GM23338 (cell line): Measurements from ENCODE around the gene CEP170B. TPM values are rescaled to one million over a fixed set of nuclear protein-coding genes. Genes with fewer than 3 reads are reported as not detected.
A peak's percentile ranks its signal among the peaks of the same experiment; 100 is the strongest.

ENCODE experiments used
- ATAC-seq: fragments of 200-7000 bp; cut with Tn5 transposase; 3 replicates; pipeline ENCODE4 v1.9.1; 2020
- DNase-seq: peaks from one replicate; pipeline ENCODE4 v3.0.0-alpha.2; 2015; ENCODE audit warnings: low spot score
- H2AFZ ChIP-seq: fragments of 200-600 bp; sonication (generic); 2 replicates; pipeline ENCODE4 v1.8.0; 2016; ENCODE audit warnings: antibody characterized with exemption, mild to moderate bottlenecking, moderate library complexity
- H3F3A ChIP-seq: fragments of 200-600 bp; sonication (generic); replicated peaks from 2 replicates; pipeline ENCODE4 v1.8.0; 2017; ENCODE audit warnings: antibody characterized with exemption, mixed run types, low read depth
- H3K27ac ChIP-seq: fragments of 200-600 bp; sonication (generic); 2 replicates; pipeline ENCODE4 v1.6.1; 2016; ENCODE audit warnings: low read depth
- H3K27me3 ChIP-seq: fragments of 200-600 bp; sonication (generic); 2 replicates; pipeline ENCODE4 v1.8.0; 2016; ENCODE audit warnings: mild to moderate bottlenecking, mixed run types, moderate library complexity; ENCODE audit not compliant: insufficient read depth
- H3K36me3 ChIP-seq: fragments of 200-600 bp; sonication (generic); 2 replicates; pipeline ENCODE4 v1.8.0; 2016; ENCODE audit warnings: mild to moderate bottlenecking; ENCODE audit not compliant: insufficient read depth
- H3K4me1 ChIP-seq: fragments of 200-600 bp; sonication (generic); 2 replicates; pipeline ENCODE4 v1.8.0; 2016; ENCODE audit warnings: mild to moderate bottlenecking, moderate library complexity; ENCODE audit not compliant: insufficient read depth
- H3K4me2 ChIP-seq: fragments of 200-600 bp; sonication (generic); 2 replicates; pipeline ENCODE4 v1.7.1; 2017; ENCODE audit warnings: mixed run types
- H3K4me3 ChIP-seq: fragments of 200-600 bp; sonication (generic); 2 replicates; pipeline ENCODE4 v1.6.1; 2016; ENCODE audit warnings: mixed run types
- H3K79me2 ChIP-seq: fragments of 200-600 bp; sonication (generic); replicated peaks from 2 replicates; pipeline ENCODE4 v1.8.0; 2017; ENCODE audit warnings: mild to moderate bottlenecking; ENCODE audit not compliant: insufficient read depth
- H3K9me2 ChIP-seq: fragments of 200-600 bp; sonication (generic); 2 replicates; pipeline ENCODE4 v1.8.0; 2017; ENCODE audit not compliant: insufficient read depth
- H4K20me1 ChIP-seq: fragments of 200-600 bp; sonication (generic); replicated peaks from 2 replicates; pipeline ENCODE4 v1.8.0; 2017; ENCODE audit warnings: mild to moderate bottlenecking; ENCODE audit not compliant: insufficient read depth
- H3K27ac Mint-ChIP-seq: 2 replicates; pipeline ENCODE4 v1.8.0; 2020; ENCODE audit warnings: inconsistent platforms, mild to moderate bottlenecking, moderate library complexity, mixed read lengths
- H3K27me3 Mint-ChIP-seq: 3 replicates; pipeline ENCODE4 v1.8.0; 2022; ENCODE audit warnings: low read depth, mild to moderate bottlenecking, moderate library complexity, mixed read lengths, inconsistent platforms; ENCODE audit not compliant: insufficient read depth, poor library complexity
- H3K36me3 Mint-ChIP-seq: 3 replicates; pipeline ENCODE4 v1.8.0; 2021; ENCODE audit warnings: low read depth, mild to moderate bottlenecking, inconsistent platforms, moderate library complexity, mixed read lengths
- H3K4me1 Mint-ChIP-seq: 3 replicates; pipeline ENCODE4 v1.8.0; 2020; ENCODE audit warnings: mild to moderate bottlenecking, inconsistent platforms, mixed read lengths
- H3K4me3 Mint-ChIP-seq: 3 replicates; pipeline ENCODE4 v1.8.0; 2021; ENCODE audit warnings: moderate library complexity, mild to moderate bottlenecking, inconsistent platforms, mixed read lengths
- H3K9me3 Mint-ChIP-seq: 3 replicates; pipeline ENCODE4 v1.8.0; 2020; ENCODE audit warnings: moderate library complexity, mild to moderate bottlenecking, inconsistent platforms, mixed read lengths
- CTCF ChIP-seq, 2 experiments: fragments of 200-600 bp in 1 of 2; sonication (generic) in 1 of 2; conservative IDR thresholded peaks; 2 replicates each; pipeline versions ENCODE4 v1.5.1 to v1.6.1; 2016 to 2017; ENCODE audit warnings: antibody characterized with exemption in 2 of 2, low read depth in 2 of 2, mild to moderate bottlenecking in 2 of 2, moderate library complexity in 1 of 2
- ETS1 ChIP-seq: IDR thresholded peaks from 2 replicates; pipeline ENCODE4 v1.6.1; 2016; ENCODE audit warnings: antibody characterized with exemption
- EZH2phosphoT487 ChIP-seq: fragments of 200-600 bp; sonication (generic); IDR thresholded peaks from one replicate; pipeline ENCODE4 v1.8.1; 2018; ENCODE audit warnings: antibody characterized with exemption; ENCODE audit not compliant: unreplicated experiment
- ZNF114 ChIP-seq: fragments of 250-450 bp; sonication (Bioruptor Pico); IDR thresholded peaks from 2 replicates; pipeline ENCODE4 v1.5.0; 2020; ENCODE audit warnings: mild to moderate bottlenecking, moderate library complexity
- ZNF331 ChIP-seq: fragments of 250-450 bp; sonication (Bioruptor Pico); IDR thresholded peaks from 2 replicates; pipeline ENCODE4 v1.5.0; 2020; ENCODE audit warnings: low read depth, mild to moderate bottlenecking, moderate library complexity
- polyA plus RNA-seq: library from polyadenylated mRNA; unstranded; fragments of >200 nt; fragmentation: Nextera tagmentation; extraction: Ambion mirVana; gene quantifications from 2 replicates; pipeline ENCODE4 v1.2.1, GENCODE V29; 2016
- total RNA-seq: library from RNA; depleted of rRNA; stranded (reverse); fragments of >200 nt; shearing (Covaris generic); gene quantifications from 2 replicates; pipeline ENCODE4 v1.2.3, GENCODE V29; 2014

Gene CEP170B
- total and polyA plus RNA-seq, 2 experiments from 2014 or later = 4.6 to 37.1 TPM

DNA sequence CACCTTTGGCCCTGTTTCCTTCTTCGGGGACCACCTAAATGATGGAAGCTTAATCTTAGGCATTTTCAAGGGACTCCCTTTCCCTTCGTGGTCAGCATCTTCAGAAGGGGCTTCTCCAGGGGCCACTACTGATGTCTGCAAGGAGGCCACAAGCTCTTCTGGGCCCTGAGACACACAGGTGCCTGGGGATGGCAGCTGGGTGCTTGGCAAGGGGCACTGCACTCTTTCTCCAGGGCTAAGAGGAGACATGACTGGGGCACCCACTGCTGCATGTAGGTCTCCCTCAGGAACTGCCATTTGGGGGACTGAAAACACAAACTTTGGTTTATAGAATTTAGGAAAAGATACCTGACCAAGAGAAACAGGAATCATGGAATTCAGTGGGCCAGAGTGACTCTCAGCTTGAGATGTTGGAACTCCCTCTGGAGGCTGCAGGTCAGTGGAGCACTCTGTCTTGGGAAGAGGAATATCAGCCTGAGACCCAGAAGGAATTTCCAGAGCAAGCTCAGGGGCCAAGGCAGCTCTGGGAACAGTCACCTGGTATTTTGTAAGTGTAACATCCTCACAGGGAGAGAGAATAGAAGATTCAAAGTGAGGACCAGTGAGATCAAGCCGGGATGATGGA lies 75.6 kb downstream of the CEP170B start:
- peak; percentile 76 for ATAC-seq

DNA sequence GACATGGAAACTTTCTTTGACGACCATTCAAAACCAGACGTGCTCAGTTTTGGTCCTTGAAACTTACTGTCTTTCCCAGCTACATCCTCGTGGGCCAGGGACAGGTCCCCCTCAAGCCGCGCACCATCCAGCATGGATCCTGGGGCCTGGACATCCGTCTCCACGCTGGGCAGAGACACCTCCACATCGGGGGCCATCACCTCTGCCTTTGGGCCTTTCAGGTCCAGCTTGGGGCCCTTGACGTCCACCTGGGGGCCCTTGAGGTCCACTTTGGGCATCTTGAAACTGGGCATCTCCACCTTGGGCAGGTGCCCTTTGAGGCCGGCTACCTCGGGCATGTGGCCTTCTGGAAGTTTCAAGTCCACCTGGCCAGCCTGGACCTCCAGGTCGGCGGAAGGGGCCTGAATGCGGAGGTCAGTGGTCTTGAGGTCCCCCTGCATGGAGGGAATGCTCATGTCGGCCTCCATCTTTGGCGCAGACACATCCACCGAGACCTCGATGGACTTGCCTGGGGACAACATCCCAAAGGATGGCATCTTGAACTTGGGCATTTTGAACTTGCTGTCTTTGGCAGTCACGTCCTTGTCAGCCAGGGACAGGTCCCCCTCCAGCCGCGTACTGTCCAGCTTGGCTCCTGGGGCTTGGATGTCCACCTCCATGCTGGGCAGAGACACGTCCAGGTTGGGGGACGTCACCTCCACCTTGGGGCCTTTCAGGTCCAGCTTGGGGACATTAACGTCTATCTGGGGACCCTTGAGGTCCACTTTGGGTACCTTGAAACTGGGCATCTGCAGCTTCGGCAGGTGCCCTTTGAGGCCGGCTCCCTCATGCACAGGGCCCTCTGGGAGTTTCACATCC lies 76.7 kb downstream of the CEP170B start:
- DNase-seq = no peak
- Mint-ChIP-seq H3K9me3 (peaks cover 10% of the 10 kb centered on the region; the same call in 1 of the 3 replicates), H3K4me3 (no peak overlapping the region), H3K27ac (no peak overlapping the region), H3K4me1 (no peaks in the 10 kb centered on the region), H3K36me3 (no peaks in the 10 kb centered on the region), H3K27me3 (peaks cover 26% of the 10 kb centered on the region)
- no peak overlapping the region for H2AFZ ChIP-seq
- H3K79me2 ChIP-seq = no peaks in the 10 kb centered on the region
- no peak overlapping the region for H3K4me2 ChIP-seq
- H3K27me3 ChIP-seq = peaks cover 21% of the 10 kb centered on the region; the same call in 1 of the 2 replicates
- no peaks in the 10 kb centered on the region for H3K36me3 ChIP-seq
- H3K4me3 ChIP-seq = no peak overlapping the region
- no peaks in the 10 kb centered on the region for H3K9me2 ChIP-seq
- no peaks in the 10 kb centered on the region for H4K20me1 ChIP-seq
- H3K27ac ChIP-seq = no peak overlapping the region
- no peaks in the 10 kb centered on the region for H3K4me1 ChIP-seq
- H3F3A ChIP-seq = no peaks in the 10 kb centered on the region
- no peak for ATAC-seq
- TF ChIP-seq CTCF (conservative IDR thresholded peaks at IDR 0.05; ENCODE audit: low read depth in 2 of 2) (no peak), ZNF331 (CRISPR knock-in tag) (no peak), ETS1 (no peak), EZH2phosphoT487 (no peak)

More for the DNA sequence above, 75.6 kb downstream of the CEP170B start:
- peak; percentile 28 for DNase-seq
- H3K4me3 ChIP-seq = no peak overlapping the region
- Mint-ChIP-seq H3K27me3 (peaks cover 26% of the 10 kb centered on the region), H3K9me3 (peaks cover 7% of the 10 kb centered on the region; the same call in 1 of the 3 replicates), H3K4me3 (no peak overlapping the region), H3K27ac (no peak overlapping the region), H3K4me1 (no peaks in the 10 kb centered on the region), H3K36me3 (no peaks in the 10 kb centered on the region)
- H3K36me3 ChIP-seq = no peaks in the 10 kb centered on the region
- H3F3A ChIP-seq = no peaks in the 10 kb centered on the region
- H3K27me3 ChIP-seq = peaks cover 25% of the 10 kb centered on the region
- no peaks in the 10 kb centered on the region for H4K20me1 ChIP-seq
- TF ChIP-seq ZNF114 (CRISPR knock-in tag) = no peak
- TF ChIP-seq CTCF (conservative IDR thresholded peaks at IDR 0.05; ENCODE audit: low read depth in 2 of 2) = peak; percentile 30 to 63
- no peaks in the 10 kb centered on the region for H3K4me1 ChIP-seq
- no peak overlapping the region for H3K4me2 ChIP-seq
- H3K9me2 ChIP-seq = no peaks in the 10 kb centered on the region
- H2AFZ ChIP-seq = no peak overlapping the region
- no peak overlapping the region for H3K27ac ChIP-seq
- no peaks in the 10 kb centered on the region for H3K79me2 ChIP-seq
